ENCODE measurements around the gene LPIN1. TPM values are rescaled to one million over a fixed set of nuclear protein-coding genes. Genes with fewer than 3 reads are reported as not detected.

Gene LPIN1
- total RNA-seq, 4 donors from 2014 or later, result 47.6 to 293 (median 140) TPM

- TF ChIP-seq CTCF (IDR thresholded peaks at IDR 0.05; ENCODE audit: low read depth), result no peak
Observed at GRCh38 chr2:11748018-11748860, 1.8 kb downstream of the LPIN1 start.

GRCh38 chr2:11748861-11749645 is 2.6 kb downstream of the LPIN1 start:
- TF ChIP-seq CTCF (IDR thresholded peaks at IDR 0.05; ENCODE audit: low read depth), result no peak

GRCh38 chr2:11749646-11750349 is 3.4 kb downstream of the LPIN1 start:
- no peak for TF ChIP-seq CTCF (IDR thresholded peaks at IDR 0.05; ENCODE audit: low read depth)

GRCh38 chr2:11750422-11750821 is 4.0 kb downstream of the LPIN1 start:
- TF ChIP-seq CTCF (IDR thresholded peaks at IDR 0.05; ENCODE audit: low read depth), result no peak

- no peak for TF ChIP-seq CTCF (IDR thresholded peaks at IDR 0.05; ENCODE audit: low read depth)
Observed at GRCh38 chr2:11750917-11751316, 4.5 kb downstream of the LPIN1 start.

- TF ChIP-seq CTCF (IDR thresholded peaks at IDR 0.05; ENCODE audit: low read depth), result no peak
Observed at GRCh38 chr2:11752906-11753305, 6.5 kb downstream of the LPIN1 start.

GRCh38 chr2:11753452-11753885 is 7.0 kb downstream of the LPIN1 start:
- TF ChIP-seq CTCF (IDR thresholded peaks at IDR 0.05; ENCODE audit: low read depth), result no peak
